ENCODE results near the gene MAT1A. TPM values are rescaled to one million over a fixed set of nuclear protein-coding genes. Genes with fewer than 3 reads are reported as not detected.

Gene MAT1A
- total and polyA plus RNA-seq, 12 donors, result 0.11 to 1.8 (median 0.26) TPM; not detected in 7

DNA sequence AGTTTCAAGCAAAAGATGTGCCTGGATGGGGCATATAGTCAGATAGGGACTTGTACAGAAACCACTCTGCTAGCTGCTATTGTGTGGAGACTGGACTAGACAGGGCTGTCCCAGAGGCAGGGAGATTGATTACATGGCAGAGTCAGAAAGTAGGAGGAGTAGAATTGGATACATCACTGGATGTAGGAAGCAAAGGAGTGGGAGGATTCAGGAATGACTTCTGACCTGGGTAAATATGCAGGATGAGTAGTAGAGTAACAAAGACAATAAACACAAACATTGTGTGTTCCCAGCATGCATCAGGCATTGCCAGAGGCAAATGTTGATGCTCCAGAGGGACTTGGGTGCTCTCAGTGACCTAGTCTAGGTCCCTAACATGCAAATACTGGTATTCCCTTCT, 30.9 kb upstream of the MAT1A start:
- H3K27me3 ChIP-seq, result peaks cover 0 to 7% (median 0%) of the 10 kb centered on the region in 7 donors
- H3K4me1 ChIP-seq, result no peaks in the 10 kb centered on the region
- H3K9me3 ChIP-seq, result peaks cover 0 to 5% (median 0%) of the 10 kb centered on the region in 11 donors
- no peak for DNase-seq
- TF ChIP-seq CTCF (IDR thresholded peaks at IDR 0.05), result no peak
- no peak for ATAC-seq
- no peak overlapping the region for H3K4me3 ChIP-seq
- no peak overlapping the region for H3K27ac ChIP-seq
- intact Hi-C loops (cut with DNase I), result no loop called here
- H3K36me3 ChIP-seq, result no peaks in the 10 kb centered on the region

DNA sequence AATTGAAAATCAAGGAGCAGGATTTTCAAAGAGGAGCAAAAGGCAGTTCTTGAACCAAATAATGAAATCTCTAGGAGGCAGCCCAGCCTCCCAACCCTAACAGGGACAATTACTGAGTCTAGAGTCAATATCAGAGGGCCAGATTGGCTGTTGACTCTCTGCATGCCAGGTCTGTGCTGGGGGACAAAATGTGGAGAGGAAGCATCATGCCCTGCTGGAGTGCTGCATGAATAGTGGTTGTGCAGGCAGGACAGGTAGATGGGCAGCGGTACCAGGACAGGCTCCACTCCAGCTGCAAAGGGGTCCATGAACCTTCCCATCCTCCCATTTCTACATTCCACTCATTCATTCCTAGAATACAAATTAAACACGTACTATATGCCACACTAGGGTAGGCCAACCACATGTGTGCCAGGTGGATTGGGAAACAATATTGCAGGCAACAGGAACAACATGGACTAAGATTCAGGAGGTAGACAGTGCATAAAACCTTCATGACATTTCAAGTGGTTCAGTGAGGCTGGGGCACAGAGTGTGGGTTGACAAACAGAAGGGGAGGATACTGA, 30.4 kb upstream of the MAT1A start:
- no peak for DNase-seq
- no peaks in the 10 kb centered on the region for H3K4me1 ChIP-seq
- no peak for TF ChIP-seq CTCF (IDR thresholded peaks at IDR 0.05)
- intact Hi-C loops (cut with DNase I), result no loop called here
- peaks cover 0 to 7% (median 0%) of the 10 kb centered on the region in 7 donors for H3K27me3 ChIP-seq
- H3K9me3 ChIP-seq, result peaks cover 0 to 5% (median 0%) of the 10 kb centered on the region in 11 donors
- ATAC-seq, result no peak
- 90 to 92% methylated on average over 2 of the region's 2 CpGs for WGBS, 2 donors
- no peak overlapping the region for H3K27ac ChIP-seq
- no peak overlapping the region for H3K4me3 ChIP-seq
- H3K36me3 ChIP-seq, result no peaks in the 10 kb centered on the region

GRCh38 chr10:80319318-80319717, 29.9 kb upstream of the MAT1A start:
- no peak for ATAC-seq
- no peak overlapping the region for H3K27ac ChIP-seq
- peaks cover 0 to 7% (median 0%) of the 10 kb centered on the region in 7 donors for H3K27me3 ChIP-seq
- DNase-seq, result no peak
- H3K4me3 ChIP-seq, result no peak overlapping the region
- H3K9me3 ChIP-seq, result peaks cover 0 to 5% (median 0%) of the 10 kb centered on the region in 11 donors
- intact Hi-C loops (cut with DNase I), result no loop called here
- 91 to 93% methylated on average over 2 of the region's 2 CpGs for WGBS, 2 donors
- no peak for TF ChIP-seq CTCF (IDR thresholded peaks at IDR 0.05)
- no peaks in the 10 kb centered on the region for H3K4me1 ChIP-seq
- no peaks in the 10 kb centered on the region for H3K36me3 ChIP-seq

GRCh38 chr10:80318742-80319141, 29.3 kb upstream of the MAT1A start:
- no peak overlapping the region for H3K27ac ChIP-seq
- DNase-seq (no peak), ATAC-seq (no peak)
- no peaks in the 10 kb centered on the region for H3K36me3 ChIP-seq
- H3K4me3 ChIP-seq, result no peak overlapping the region
- peaks cover 0 to 6% (median 0%) of the 10 kb centered on the region in 7 donors for H3K27me3 ChIP-seq
- H3K9me3 ChIP-seq, result peaks cover 0 to 5% (median 0%) of the 10 kb centered on the region in 11 donors
- intact Hi-C loops (cut with DNase I), result no loop called here
- no peaks in the 10 kb centered on the region for H3K4me1 ChIP-seq
- no peak for TF ChIP-seq CTCF (IDR thresholded peaks at IDR 0.05)

All from heart right ventricle (tissue), 16 donors.